NB4 (cell line): ENCODE results near the gene DLG2.
"Not testable (repeated sequence)": the region's sequence is repeated elsewhere in the genome, so short reads cannot be mapped to it uniquely, and the experiment has no call there.

Experiments used
- DNase-seq: peaks from one replicate; pipeline ENCODE4 v3.0.0; 2010; ENCODE audit warnings: low read depth
- H3K4me3 ChIP-seq: one replicate; pipeline ENCODE4 v1.5.1; 2011; ENCODE audit warnings: mild to moderate bottlenecking, low read depth, low read length, moderate library complexity
- MYC ChIP-seq: IDR thresholded peaks from 2 replicates; pipeline ENCODE4 v1.6.1; 2011; ENCODE audit warnings: low read depth, low read length
- POLR2A ChIP-seq: IDR thresholded peaks from 2 replicates; pipeline ENCODE4 v1.6.1; 2011; ENCODE audit warnings: mild to moderate bottlenecking; ENCODE audit not compliant: insufficient read length; ENCODE audit errors: extremely low read depth
- TF ChIP-seq, protein P1 (sequence below): IDR thresholded peaks from 2 replicates; pipeline ENCODE4 v1.6.1; 2011; ENCODE audit warnings: low read depth, low read length
- TF ChIP-seq, protein P2 (sequence below): IDR thresholded peaks from one replicate; pipeline ENCODE4 v1.5.1; 2012; ENCODE audit warnings: low read depth, low read length

DLG2 gene

DNA sequence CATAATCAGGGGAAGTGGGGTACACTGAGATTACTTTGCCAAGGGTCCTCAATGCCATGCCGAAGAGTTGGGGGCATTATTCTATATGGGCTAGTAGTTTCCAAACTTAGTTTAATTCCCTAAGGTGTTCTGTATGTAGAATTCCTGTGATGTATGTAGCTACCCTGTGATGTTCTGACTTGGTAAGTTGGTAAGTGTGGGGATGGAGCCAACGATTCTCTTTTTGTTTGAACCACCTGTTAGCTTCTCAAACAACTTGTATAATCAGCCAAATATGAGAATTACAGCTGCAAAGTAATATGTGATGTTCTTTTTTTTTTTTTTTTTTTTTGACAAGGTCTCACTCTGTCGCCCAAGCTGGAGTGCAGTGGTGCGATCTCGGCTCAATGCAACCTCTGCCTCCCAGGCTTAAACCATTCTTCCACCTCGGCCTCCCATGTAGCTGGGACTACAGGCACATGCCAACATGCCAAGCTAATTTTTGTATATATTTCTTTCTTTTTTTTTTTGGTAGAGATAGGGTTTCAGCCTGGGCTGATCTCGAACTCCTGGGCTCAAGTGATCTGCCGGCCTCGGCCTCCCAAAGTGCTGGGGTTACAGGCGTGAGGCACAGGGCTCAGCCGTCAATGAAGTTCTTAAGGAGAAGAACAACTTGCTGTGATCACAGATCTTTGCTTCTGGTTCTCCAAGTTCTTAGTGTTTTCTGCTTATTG is 2025.8 kb downstream of the DLG2 start:
- no peak overlapping the region for H3K4me3 ChIP-seq
- TF ChIP-seq, protein P1, sequence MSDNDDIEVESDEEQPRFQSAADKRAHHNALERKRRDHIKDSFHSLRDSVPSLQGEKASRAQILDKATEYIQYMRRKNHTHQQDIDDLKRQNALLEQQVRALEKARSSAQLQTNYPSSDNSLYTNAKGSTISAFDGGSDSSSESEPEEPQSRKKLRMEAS: no peak

DNA sequence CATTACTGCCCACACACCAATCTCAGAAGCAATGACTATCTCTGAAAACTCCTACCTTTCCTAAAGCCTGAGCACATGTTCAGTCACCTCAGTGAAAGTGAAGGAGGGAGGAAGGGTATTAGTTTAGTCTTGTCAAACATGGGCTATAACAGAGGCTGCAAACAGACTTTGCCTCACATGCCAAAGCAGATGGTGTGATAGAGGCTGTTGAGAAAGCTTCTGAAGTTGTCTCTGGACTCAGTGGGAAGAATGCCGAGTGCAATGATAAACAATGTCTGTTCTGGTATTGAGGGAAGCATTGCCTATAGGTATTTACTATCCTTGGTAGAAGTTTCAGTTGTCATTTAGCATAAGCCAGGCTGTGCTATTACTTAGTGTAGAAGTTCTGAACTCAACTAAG is 2026.5 kb downstream of the DLG2 start:
- DNase-seq: no peak
- no peak overlapping the region for H3K4me3 ChIP-seq
- TF ChIP-seq POLR2A (no peak), MYC (no peak)
- TF ChIP-seq, protein P1: no peak
- TF ChIP-seq, protein P2, sequence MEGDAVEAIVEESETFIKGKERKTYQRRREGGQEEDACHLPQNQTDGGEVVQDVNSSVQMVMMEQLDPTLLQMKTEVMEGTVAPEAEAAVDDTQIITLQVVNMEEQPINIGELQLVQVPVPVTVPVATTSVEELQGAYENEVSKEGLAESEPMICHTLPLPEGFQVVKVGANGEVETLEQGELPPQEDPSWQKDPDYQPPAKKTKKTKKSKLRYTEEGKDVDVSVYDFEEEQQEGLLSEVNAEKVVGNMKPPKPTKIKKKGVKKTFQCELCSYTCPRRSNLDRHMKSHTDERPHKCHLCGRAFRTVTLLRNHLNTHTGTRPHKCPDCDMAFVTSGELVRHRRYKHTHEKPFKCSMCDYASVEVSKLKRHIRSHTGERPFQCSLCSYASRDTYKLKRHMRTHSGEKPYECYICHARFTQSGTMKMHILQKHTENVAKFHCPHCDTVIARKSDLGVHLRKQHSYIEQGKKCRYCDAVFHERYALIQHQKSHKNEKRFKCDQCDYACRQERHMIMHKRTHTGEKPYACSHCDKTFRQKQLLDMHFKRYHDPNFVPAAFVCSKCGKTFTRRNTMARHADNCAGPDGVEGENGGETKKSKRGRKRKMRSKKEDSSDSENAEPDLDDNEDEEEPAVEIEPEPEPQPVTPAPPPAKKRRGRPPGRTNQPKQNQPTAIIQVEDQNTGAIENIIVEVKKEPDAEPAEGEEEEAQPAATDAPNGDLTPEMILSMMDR: no peak

More for the DNA sequence above, 2025.8 kb downstream of the DLG2 start:
- DNase-seq: no peak

DNA sequence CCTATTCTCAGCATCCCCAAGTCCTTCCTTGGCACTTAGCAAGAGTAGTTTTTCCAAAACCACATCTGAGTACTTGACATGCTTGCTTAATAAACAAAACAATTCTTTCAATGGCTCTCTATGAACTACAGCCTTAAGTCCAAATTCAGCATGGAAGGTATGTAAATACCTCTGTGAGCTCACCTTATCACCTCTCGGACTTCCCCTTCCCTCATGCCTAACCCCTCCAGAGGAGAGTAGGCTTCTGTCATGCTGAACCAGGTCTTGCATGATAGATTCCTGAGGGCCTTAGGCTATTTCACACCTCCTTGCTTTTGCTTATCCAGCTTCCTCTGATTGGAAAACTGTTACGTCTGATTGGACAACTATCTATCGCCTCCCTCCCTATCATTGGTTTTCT is 2028.1 kb downstream of the DLG2 start:
- TF ChIP-seq MYC (no peak), POLR2A (no peak)
- TF ChIP-seq, protein P1: no peak
- TF ChIP-seq, protein P2: no peak
- no peak overlapping the region for H3K4me3 ChIP-seq
- no peak for DNase-seq

DNA sequence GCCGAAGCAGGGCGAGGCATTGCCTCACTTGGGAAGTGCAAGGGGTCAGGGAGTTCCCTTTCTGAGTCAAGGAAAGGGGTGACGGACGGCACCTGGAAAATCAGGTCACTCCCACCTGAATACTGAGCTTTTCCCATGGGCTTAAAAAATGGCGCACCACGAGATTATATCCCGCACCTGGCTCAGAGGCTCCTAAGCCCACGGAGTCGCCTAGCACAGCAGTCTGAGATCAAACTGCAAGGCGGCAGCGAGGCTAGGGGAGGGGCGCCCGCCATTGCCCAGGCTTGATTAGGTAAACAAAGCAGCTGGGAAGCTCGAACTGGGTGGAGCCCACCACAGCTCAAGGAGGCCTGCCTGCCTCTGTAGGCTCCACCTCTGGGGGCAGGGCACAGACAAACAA is 2039.3 kb downstream of the DLG2 start:
- H3K4me3 ChIP-seq, DNase-seq: not testable (repeated sequence)

DNA sequence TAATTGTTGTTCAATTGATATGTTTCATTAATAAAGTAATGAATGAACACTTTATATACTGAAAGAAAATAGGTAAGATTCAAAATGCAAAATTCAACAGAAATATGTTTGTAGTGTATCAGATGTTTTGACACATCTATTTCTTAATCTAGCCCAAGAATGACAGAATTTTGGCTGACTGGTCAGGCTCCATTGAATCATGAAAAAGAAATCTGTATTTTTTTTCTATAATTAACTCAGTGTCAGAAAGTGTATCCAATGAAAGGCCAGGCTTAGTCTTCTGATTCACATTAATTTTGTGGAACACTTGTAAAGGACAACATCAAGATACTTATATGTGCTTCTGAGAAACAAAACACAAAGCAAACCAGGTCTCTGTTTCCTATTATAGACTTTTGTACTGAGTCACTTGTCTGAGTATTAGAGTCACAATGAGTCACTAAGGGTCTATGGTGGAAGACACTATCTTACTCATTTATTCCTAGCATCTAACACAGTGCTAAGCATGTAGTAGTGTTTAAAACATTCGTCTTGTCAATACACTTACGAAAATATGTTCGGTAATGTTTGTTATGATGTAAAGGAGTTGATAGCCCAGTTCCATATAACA is 2043.3 kb downstream of the DLG2 start:
- no peak overlapping the region for H3K4me3 ChIP-seq
- TF ChIP-seq, protein P2: no peak
- TF ChIP-seq, protein P1: no peak
- no peak for TF ChIP-seq POLR2A
- no peak for TF ChIP-seq MYC
- no peak for DNase-seq

DNA sequence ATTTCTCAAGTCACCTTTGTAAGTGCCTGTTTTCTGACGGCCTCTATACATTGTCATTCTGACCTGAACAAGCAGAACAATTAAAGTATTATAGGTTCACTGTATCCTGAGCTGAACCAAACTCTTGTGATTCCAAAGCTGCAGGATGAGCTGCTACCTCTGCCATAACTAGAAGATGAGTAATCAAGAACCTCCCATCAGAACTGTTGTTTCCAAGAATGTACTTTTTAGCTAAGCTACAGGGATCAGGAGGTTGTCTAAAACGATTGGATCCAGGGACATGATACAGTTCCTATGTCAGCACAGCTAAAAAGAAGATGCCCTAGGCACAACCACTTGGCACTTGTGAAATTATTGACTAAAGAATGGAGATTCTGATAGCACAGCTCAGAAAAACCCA is 2052.6 kb downstream of the DLG2 start:
- TF ChIP-seq, protein P1: no peak
- no peak for TF ChIP-seq MYC
- TF ChIP-seq POLR2A: no peak
- TF ChIP-seq, protein P2: no peak
- DNase-seq: no peak
- no peak overlapping the region for H3K4me3 ChIP-seq
